ENCODE results near the gene NFKBIE. TPM values are rescaled to one million over a fixed set of nuclear protein-coding genes. Genes with fewer than 3 reads are reported as not detected.

NFKBIE gene
- total RNA-seq, 2 donors from 2014 or later = 20.8 to 34.4 TPM

- intact Hi-C loops (cut with DNase I) = no loop called here
- TF ChIP-seq POLR2AphosphoS5 (IDR thresholded peaks at IDR 0.05) = no peak
- TF ChIP-seq, protein P1, sequence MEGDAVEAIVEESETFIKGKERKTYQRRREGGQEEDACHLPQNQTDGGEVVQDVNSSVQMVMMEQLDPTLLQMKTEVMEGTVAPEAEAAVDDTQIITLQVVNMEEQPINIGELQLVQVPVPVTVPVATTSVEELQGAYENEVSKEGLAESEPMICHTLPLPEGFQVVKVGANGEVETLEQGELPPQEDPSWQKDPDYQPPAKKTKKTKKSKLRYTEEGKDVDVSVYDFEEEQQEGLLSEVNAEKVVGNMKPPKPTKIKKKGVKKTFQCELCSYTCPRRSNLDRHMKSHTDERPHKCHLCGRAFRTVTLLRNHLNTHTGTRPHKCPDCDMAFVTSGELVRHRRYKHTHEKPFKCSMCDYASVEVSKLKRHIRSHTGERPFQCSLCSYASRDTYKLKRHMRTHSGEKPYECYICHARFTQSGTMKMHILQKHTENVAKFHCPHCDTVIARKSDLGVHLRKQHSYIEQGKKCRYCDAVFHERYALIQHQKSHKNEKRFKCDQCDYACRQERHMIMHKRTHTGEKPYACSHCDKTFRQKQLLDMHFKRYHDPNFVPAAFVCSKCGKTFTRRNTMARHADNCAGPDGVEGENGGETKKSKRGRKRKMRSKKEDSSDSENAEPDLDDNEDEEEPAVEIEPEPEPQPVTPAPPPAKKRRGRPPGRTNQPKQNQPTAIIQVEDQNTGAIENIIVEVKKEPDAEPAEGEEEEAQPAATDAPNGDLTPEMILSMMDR (IDR thresholded peaks at IDR 0.05) = no peak
- no peak for TF ChIP-seq POLR2A (IDR thresholded peaks at IDR 0.05)
- Histone ChIP-seq H3K9me3 (no peaks in the 10 kb centered on the region), H3K27ac (no peak overlapping the region), H3K4me3 (peak overlapping the region in 1 of 2 donors; percentile 40), H3K36me3 (peaks cover 1 to 5% of the 10 kb centered on the region in 2 donors), H3K27me3 (replicated peaks; ENCODE audit: insufficient read depth) (peaks cover 4% of the 10 kb centered on the region), H3K4me1 (replicated peaks) (no peaks in the 10 kb centered on the region)
- WGBS = 27% methylated on average over 20 of the region's 20 CpGs
- DNase-seq (ENCODE audit: low spot score) = no peak
These were observed 32.9 kb upstream of the NFKBIE start for GRCh38 chr6:44298055-44298803.

DNA sequence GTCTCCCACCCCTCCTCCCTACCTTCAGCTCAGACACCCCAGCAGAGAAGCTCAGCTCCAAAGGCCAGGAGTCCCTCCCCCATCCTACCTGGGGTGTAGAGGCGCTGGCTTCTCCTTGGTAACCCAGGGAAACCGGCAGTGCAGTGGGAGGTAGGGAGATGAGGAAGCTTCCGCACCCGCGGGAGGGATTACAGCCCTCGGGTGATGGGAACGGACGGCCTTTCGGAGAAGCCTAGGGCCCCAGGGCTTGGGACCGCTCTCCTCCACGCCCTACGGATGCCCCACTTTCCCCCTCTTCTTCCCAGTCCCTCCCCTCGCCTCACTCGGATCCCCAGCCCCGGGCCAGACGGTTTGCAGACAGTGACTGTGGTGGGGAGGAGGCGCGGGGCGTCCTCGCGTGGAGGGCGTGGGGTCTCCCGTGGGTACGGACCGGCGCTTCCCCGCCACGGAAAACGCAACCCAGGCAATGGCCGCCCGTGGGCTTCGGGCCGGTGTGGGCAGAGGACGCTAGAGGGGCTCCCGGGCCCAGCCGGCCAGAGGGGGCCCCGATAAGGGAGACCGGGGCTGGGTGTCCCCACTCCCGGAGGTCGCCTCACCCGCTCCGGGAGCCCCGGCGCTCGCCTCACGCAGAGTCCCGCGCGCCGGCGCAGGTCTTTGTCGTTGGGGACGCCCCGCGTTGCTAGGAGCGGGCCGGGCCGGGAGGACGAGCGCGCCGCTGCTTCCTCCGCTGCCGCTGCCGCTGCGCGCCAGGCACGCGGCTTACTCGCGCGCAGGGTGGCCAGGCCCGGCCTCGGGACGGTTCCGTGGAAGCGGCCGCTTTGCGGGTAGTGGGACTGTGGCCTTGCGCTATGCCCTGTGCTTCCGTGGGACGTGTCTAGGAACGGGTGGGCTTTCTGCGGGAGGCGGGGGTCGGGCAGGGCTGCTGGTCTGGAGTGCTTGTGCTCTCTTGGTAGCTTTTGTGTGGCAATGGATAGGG, 32.0 kb upstream of the NFKBIE start:
- Histone ChIP-seq H3K27ac (no peak overlapping the region), H3K4me1 (replicated peaks) (no peaks in the 10 kb centered on the region), H3K27me3 (replicated peaks; ENCODE audit: insufficient read depth) (peaks cover 4% of the 10 kb centered on the region), H3K36me3 (peaks cover 0 to 5% of the 10 kb centered on the region in 2 donors), H3K9me3 (no peaks in the 10 kb centered on the region), H3K4me3 (peak overlapping the region; percentile 24 to 40)
- TF ChIP-seq, protein P1 (IDR thresholded peaks at IDR 0.05) = no peak
- TF ChIP-seq POLR2AphosphoS5 (IDR thresholded peaks at IDR 0.05) (no peak), POLR2A (IDR thresholded peaks at IDR 0.05) (no peak)
- intact Hi-C loops (cut with DNase I) = no loop called here
- WGBS = under 1% methylated on average over 81 of the region's 86 CpGs
- DNase-seq (ENCODE audit: low spot score) = no peak

DNA sequence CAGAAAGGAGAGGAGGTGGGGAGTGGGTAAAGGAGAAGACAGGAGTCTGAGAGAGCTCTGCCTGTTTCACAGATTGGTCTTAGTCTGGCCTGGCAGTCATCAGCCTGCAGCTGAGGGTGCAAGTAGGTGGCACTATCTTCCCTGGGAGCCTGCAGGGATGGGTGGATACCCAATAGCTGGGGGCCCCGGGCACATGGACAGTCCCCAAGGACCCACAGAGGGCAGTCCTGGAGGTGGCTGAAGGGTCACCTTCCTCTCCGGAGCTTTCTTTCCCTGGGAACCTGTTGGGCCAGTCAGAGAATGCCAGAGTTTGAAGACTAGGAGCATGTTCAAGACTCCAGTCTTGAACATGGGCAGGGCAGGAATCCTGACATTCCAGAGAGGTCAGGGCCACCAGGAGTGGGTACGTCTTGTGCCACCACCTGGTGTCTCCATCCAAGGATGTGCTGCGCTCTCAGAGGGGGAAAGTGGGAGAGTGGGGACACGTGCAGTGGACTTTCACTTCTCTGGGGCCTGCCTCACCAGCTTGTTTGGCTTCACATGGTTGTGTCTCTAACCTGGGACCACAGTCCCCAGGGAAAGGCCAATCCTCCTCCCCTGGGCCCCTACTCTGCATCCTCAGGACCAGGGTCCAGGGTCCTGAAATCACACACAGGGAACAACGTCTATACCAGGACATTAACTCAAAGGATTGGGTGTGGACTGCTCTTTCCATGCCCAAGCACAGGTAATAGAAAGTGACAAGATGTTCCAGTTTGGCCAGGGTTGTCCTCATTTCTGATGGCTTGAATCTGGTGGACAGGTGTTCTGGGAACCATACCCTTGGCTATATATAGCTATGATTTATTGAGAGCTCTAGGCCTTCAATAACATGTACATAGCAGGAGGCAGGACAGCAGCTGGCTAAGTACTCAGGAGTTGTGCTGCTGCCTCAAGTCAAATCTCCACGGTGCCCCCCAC, 29.8 kb upstream of the NFKBIE start:
- Histone ChIP-seq H3K27ac (no peak overlapping the region), H3K4me1 (replicated peaks) (no peaks in the 10 kb centered on the region), H3K4me3 (no peak overlapping the region), H3K9me3 (no peaks in the 10 kb centered on the region), H3K36me3 (no peaks in the 10 kb centered on the region), H3K27me3 (replicated peaks; ENCODE audit: insufficient read depth) (peaks cover 5% of the 10 kb centered on the region)
- no peak for TF ChIP-seq POLR2AphosphoS5 (IDR thresholded peaks at IDR 0.05)
- TF ChIP-seq, protein P1 (IDR thresholded peaks at IDR 0.05) = no peak
- TF ChIP-seq POLR2A (IDR thresholded peaks at IDR 0.05) = no peak
- DNase-seq (ENCODE audit: low spot score) = no peak
- intact Hi-C loops (cut with DNase I) = no loop called here
- 70% methylated on average over 7 of the region's 7 CpGs for WGBS

DNA sequence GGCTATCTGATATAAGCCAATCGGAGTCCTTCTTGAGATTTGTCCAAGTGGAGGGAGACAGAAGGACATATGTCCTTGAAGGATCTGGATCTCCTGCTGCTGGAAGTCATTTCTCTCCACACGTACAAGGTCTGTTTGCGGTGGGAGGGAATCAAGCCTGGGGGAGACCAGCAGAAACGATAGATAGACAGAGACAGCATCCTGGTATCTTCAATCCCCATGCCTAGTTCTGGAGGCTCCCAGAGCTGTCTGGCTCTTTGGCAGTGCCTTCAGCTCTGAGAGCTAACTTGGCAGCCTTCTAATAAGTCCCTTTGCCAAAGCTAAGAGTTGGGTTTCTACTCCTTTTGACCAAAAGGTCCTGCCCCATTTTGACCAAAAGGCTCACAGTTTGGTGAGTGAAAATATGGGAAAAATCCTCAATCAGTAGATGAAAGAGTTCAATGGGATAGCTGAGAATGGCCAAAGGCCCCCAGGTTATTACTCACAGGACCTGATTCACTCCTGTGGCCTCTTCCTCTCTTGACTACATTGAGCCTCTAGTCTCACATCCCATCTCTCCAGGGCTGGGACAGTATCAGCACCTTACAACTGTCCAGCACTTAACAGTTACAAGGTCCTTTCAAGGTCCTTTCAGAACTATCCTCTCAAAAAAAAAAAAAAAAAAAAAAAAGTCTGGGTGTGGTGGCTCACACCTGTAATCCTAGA, 27.5 kb upstream of the NFKBIE start:
- 82% methylated on average over 4 of the region's 4 CpGs for WGBS
- no peak overlapping the region for H3K4me3 ChIP-seq
- peaks cover 5% of the 10 kb centered on the region for H3K27me3 ChIP-seq (replicated peaks; ENCODE audit: insufficient read depth)
- TF ChIP-seq POLR2AphosphoS5 (IDR thresholded peaks at IDR 0.05) (no peak), POLR2A (IDR thresholded peaks at IDR 0.05) (no peak)
- TF ChIP-seq, protein P1 (IDR thresholded peaks at IDR 0.05) = no peak
- H3K27ac ChIP-seq = no peak overlapping the region
- intact Hi-C loops (cut with DNase I) = no loop called here
- no peak for DNase-seq (ENCODE audit: low spot score)
- H3K4me1 ChIP-seq (replicated peaks) = no peaks in the 10 kb centered on the region
- H3K36me3 ChIP-seq = no peaks in the 10 kb centered on the region
- H3K9me3 ChIP-seq = no peaks in the 10 kb centered on the region
